LHCN-M2 (cell line): ENCODE data around the gene PNLIPRP1. TPM values are rescaled to one million over a fixed set of nuclear protein-coding genes. Genes with fewer than 3 reads are reported as not detected.

Experiments used
- DNase-seq: peaks from one replicate; pipeline ENCODE4 v3.0.0-alpha.2; 2012; ENCODE audit warnings: low read depth
- polyA plus RNA-seq: library from polyadenylated mRNA; unstranded; fragments of >200 nt; gene quantifications from one replicate; pipeline ENCODE4 v1.2.1, GENCODE V29; 2012; ENCODE audit warnings: missing spikeins
- total RNA-seq: library from RNA; depleted of rRNA; stranded (reverse); fragments of >200 nt; gene quantifications from 2 replicates; pipeline ENCODE4 v1.2.3, GENCODE V29; 2014; rRNA removed

PNLIPRP1 gene
- not detected in 2 replicates for total RNA-seq
- not detected for polyA plus RNA-seq

- DNase-seq, result no peak
These were observed at the start of gene PNLIPRP1 for GRCh38 chr10:116590590-116591444. TSS of gene PNLIPRP1 (plus strand) at chr10:116590959. CDS start at chr10:116591130, 171 bp downstream.

DNA sequence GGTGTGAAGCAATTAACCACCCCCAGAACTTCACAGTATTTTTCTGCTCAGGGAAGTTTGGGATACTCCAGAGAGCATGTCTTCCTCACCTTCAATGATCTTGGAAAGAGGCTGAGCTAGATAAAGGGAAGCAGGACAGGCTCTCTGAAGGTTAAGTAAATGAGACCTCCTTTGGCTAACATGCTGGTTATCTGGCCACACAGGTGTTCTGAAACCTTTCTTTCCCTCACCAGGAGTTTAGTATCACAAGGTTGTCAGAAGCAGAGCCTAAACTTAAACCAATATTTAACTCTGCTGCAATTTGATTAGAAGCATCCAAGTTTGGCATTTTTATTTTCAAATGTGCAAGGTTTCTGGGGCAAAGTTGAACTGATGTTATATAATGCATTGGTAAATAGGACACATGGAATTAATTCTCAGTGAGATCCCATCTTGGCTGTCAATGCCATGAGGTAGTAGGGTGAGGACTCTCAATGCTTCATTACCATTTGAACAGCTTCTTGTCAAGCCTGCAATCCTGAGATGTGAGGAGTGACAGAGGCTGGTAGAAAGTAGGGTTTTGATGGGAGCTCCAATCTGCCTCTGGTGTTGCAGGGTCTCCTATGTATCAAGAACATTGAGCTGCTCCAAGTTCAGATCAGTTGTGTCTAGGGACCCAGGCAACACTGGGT is 48.6 kb upstream of the PNLIPRP1 start:
- DNase-seq, result no peak

DNA sequence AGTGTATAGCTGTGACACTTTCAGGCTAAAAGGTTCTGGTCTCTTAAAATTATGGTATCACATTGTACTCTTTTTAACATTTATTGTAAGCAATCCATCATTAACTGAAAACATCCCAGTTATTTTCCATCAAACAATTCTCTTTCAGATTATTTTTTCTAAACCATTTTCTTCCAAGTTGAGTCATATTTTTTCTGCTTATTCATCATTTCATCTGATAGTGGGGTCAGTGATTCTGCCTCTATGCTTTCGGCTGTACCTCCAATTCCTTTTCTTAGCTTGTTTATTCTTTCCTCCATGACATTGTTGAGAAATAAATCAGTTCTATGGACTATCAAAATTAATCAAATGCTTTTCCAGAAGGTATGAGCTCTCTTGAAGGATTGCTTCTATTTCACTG is 45.6 kb upstream of the PNLIPRP1 start:
- no peak for DNase-seq

GRCh38 chr10:116545756-116546155 is 45.0 kb upstream of the PNLIPRP1 start, which contains the start of gene PNLIP:
TSS of gene PNLIP (plus strand) at chr10:116545931. CDS start at chr10:116546093, 162 bp downstream.
- no peak for DNase-seq

GRCh38 chr10:116548301-116548700 is 42.5 kb upstream of the PNLIPRP1 start:
- no peak for DNase-seq

DNA sequence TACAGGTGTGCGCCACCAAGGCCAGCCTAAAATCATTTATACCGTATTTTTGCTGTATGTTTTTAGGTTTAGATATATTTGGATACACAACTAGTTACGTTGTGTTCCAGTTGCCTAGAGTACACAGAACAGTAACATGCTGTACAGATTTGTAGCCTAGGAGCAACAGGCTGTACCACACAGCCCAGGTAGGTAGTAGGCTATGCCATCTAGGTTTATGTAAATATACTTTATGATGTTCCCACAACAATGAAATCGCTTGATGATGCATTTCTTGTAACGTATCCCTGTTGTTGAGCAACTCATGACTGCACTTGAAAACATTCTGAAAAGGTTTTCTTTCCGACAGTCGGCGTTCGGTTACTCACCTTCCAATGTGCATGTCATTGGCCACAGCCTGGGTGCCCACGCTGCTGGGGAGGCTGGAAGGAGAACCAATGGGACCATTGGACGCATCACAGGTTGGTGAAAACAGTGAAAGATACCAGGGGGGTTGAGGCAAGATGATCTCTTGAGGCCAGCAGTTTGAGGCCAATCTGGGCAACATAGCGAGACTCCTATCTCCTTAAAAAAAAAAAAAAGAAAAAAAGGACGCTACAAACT is 37.3 kb upstream of the PNLIPRP1 start:
- DNase-seq, result no peak

DNA sequence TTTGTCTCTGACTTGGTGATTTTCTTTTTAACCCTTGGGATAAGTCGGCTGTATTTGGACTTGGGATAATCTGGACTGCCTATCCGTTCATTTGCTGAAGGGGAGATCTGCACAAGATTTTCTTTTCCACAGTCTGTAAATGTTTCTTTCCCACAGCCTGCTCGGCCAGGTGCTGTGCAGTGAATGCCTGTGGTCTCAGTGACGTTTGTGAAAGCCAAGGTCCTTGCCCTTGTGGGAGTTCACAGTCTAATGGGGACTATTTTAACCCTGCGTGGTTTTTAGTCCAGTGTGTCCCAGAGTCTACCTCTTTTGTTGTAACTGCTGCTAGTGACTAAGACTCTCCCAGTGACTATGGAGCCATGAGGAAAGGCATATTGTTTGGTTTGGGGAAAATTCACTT is 36.1 kb upstream of the PNLIPRP1 start:
- no peak for DNase-seq

DNA sequence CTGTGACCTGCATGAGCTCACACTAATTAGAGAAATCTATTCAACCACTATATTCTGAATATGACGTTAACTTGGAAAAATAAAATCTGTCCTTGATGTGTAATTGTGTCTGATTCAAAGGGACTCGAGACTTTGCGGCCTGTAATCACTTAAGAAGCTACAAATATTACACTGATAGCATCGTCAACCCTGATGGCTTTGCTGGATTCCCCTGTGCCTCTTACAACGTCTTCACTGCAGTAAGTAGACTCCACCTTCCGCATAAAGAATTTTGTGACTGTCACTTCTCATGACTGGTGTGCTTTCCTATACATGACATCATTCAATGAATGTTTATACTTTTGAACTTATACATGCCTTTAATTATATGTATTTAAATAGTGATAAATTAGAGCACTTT is 34.9 kb upstream of the PNLIPRP1 start:
- DNase-seq, result no peak

DNA sequence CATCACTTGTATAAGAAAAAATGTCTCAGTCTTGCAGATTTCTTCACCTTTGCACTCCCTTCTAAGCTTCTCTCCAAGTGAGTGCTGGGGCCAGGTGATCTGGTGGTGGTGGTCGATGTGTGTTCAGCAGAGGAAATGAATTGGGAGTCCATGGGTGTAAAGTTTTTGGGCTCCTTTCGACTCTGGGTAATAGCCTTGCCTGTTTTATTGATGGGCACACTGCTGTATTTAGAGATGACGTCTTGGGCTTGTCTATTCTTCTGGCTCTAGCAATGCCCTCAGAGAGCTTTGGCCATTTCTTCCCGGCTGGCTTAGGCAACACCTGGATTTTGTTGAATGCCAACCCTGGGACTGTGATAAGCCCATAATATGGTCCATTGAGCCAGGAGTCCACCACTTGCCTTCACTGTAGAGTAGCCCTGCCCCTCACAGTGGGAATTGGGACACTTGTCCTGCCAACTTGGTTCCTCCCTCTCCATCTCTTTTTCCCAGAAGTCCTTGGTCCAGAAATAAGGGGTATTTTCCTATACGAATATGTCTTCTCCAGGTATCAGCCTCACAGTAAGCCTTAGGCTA is 33.4 kb upstream of the PNLIPRP1 start:
- no peak for DNase-seq

DNA sequence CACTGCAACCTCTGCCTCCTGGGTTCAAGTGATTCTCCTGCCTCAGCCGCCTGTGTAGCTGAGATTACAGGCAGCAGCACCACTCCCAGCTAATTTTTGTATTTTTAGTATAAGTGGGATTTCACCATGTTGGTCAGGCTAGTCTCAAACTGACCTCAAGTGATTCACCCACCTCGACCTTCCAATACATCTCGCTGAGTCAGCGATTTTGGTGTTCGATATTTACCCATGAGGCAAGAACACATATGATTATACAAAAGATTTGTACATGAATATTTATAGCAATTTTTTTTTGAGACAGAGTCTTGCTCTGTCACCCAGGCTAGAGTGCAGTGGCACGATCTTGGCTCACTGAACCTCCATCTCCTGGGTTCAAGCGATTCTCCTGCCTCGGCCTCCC is 25.2 kb upstream of the PNLIPRP1 start:
- DNase-seq, result no peak

GRCh38 chr10:116566932-116567331 is 23.8 kb upstream of the PNLIPRP1 start:
- DNase-seq, result no peak

GRCh38 chr10:116567335-116567734 is 23.4 kb upstream of the PNLIPRP1 start:
- no peak for DNase-seq

GRCh38 chr10:116574797-116575196 is 16.0 kb upstream of the PNLIPRP1 start:
- no peak for DNase-seq

GRCh38 chr10:116587878-116588591 is 2.7 kb upstream of the PNLIPRP1 start:
- no peak for DNase-seq

DNA sequence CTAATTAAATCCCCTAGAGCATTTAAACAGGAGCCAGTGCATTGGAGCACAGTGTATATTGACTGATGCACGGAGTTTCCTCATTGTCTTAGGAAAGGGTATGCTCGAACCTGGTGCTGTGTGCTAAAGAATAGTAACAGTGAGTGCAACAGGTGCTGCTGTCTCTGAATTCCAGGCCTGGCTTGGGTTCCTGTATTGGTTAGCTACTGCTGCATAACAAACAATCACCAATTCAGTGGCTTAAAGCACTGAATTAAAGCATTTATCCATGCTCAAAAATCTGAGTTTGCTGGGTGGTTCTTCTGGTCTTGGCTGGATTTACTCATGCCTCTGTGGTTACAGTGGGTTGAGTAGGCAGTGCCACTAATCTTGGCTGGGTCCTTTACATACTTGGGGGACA is 1.8 kb upstream of the PNLIPRP1 start:
- no peak for DNase-seq

DNA sequence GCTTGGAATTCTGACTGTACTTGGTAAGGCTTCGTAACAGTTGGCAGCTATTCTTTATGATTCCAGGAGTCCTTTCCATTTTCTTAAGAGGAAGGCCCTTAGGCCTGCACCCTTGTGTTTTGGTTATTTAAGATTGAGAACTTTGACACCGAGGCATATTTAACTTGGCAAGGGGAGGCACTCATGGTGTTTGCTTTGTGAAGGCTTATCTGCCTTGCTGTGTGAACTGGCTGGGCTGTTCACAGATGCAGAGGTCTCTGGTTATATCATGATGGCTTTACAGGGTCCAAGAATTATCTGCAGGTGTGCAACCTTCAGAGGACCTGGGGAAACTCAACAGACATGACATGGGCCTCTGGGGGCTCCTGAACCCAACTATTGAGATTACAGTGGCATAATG is 833 bp upstream of the PNLIPRP1 start:
- DNase-seq, result no peak

DNA sequence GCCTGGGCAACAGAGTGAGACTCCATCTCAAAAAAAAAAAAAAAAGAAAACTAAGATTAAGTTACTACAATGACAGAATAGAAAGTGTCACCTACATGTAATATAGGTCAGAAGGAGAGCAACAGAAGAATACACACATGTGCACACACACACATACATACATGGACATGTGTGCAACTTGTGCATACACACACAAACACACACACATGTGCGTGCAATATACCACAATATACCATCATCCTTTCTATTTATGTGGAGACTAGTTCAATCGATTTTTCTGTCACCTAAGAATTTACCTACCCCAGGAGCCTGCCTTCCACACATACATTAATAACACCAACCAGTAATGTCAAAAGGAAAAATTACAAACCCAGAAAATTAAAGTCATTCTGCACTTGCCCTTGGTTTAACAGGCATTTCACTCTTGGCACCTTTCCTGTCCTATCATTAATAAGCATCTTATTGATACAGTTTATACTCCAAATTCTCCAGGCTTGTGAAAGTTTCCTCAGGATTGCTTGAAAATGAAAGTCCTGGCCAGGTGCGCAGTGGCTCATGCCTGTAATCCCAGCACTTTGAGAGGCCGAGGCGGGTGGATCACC is 2.5 kb downstream of the PNLIPRP1 start:
- DNase-seq, result no peak

- DNase-seq, result no peak
These were observed 3.8 kb downstream of the PNLIPRP1 start for GRCh38 chr10:116594525-116595035.

GRCh38 chr10:116596062-116596461 is 5.3 kb downstream of the PNLIPRP1 start:
- no peak for DNase-seq

DNA sequence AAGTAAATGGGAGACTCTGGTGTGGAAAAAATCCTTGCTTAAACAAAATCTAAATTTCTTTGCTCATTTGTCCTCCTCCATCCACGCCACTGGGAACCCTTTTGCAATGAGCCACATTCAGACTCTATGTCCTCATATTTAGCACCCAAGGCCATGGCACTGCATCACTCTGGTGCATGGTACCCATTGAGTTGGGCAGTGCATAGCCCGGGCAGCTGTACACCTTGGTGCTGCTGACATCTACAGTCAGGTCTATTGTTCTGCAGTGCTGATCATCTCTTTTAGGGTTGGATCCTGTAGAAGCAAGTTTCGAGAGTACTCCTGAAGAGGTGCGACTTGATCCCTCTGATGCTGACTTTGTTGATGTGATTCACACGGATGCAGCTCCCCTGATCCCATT is 6.8 kb downstream of the PNLIPRP1 start:
- no peak for DNase-seq

- DNase-seq, result no peak
These were observed 7.6 kb downstream of the PNLIPRP1 start for GRCh38 chr10:116598329-116598728.
